HepG2 (cell line): ENCODE measurements around the gene CITED4. TPM values are rescaled to one million over a fixed set of nuclear protein-coding genes. Genes with fewer than 3 reads are reported as not detected.
A peak's percentile ranks its signal among the peaks of the same experiment; 100 is the strongest.

Experiments
- ATF2 ChIP-seq: sonication (generic); formaldehyde crosslinking; IDR thresholded peaks from 2 replicates; pipeline ENCODE4 v1.4.0; 2020; ENCODE audit warnings: missing genetic modification reagents
- DMAP1 ChIP-seq: IDR thresholded peaks from 2 replicates; pipeline ENCODE4 v1.6.1; 2016
- DNMT3B ChIP-seq: conservative IDR thresholded peaks from 2 replicates; pipeline ENCODE4 v1.6.1; 2016; ENCODE audit warnings: missing biosample characterization, control low read depth
- DRAP1 ChIP-seq: IDR thresholded peaks from 2 replicates; pipeline ENCODE4 v1.6.1; 2016; ENCODE audit warnings: missing genetic modification reagents, missing compliant biosample characterization
- GPBP1L1 ChIP-seq: sonication (generic); formaldehyde crosslinking; IDR thresholded peaks from 2 replicates; pipeline ENCODE4 v1.5.0; 2020; ENCODE audit warnings: mild to moderate bottlenecking, missing genetic modification reagents
- GZF1 ChIP-seq: sonication (generic); formaldehyde crosslinking; IDR thresholded peaks from 2 replicates; pipeline ENCODE4 v1.5.1; 2020; ENCODE audit warnings: mild to moderate bottlenecking, missing genetic modification reagents
- HHEX ChIP-seq: IDR thresholded peaks from 2 replicates; pipeline ENCODE4 v1.6.1; 2016; ENCODE audit warnings: control low read depth
- IRF2 ChIP-seq: IDR thresholded peaks from 2 replicates; pipeline ENCODE4 v1.6.1; 2018; ENCODE audit warnings: missing genetic modification reagents, missing compliant biosample characterization
- NFIB ChIP-seq: sonication (generic); formaldehyde crosslinking; IDR thresholded peaks from 2 replicates; pipeline ENCODE4 v1.9.0; 2021; ENCODE audit warnings: missing genetic modification reagents, mild to moderate bottlenecking, borderline replicate concordance
- NR2F6 ChIP-seq, 2 experiments: IDR thresholded peaks; 2 replicates each; pipeline ENCODE4 v1.6.1; 2016; ENCODE audit warnings: antibody characterized with exemption in 1 of 2, mild to moderate bottlenecking in 1 of 2
- PAWR ChIP-seq: sonication (generic); formaldehyde crosslinking; IDR thresholded peaks from 2 replicates; pipeline ENCODE4 v1.4.0; 2020; ENCODE audit warnings: missing genetic modification reagents, mild to moderate bottlenecking, borderline replicate concordance
- SOX13 ChIP-seq, 3 experiments: fragments of 450-650 bp in 1 of 3; sonication (generic) in 1 of 3; formaldehyde crosslinking in 1 of 3; IDR thresholded peaks in 2 of 3; conservative IDR thresholded peaks in 1 of 3; 2 replicates each; pipeline versions ENCODE4 v1.5.0 to v1.6.1; 2016 to 2020; ENCODE audit warnings: antibody characterized with exemption in 1 of 3, mild to moderate bottlenecking in 1 of 3, missing compliant biosample characterization in 1 of 3, missing genetic modification reagents in 1 of 3, moderate library complexity in 1 of 3
- SRSF9 ChIP-seq: fragments of 200-400 bp; formaldehyde crosslinking; IDR thresholded peaks from 2 replicates; pipeline ENCODE4 v1.6.1; 2018; ENCODE audit warnings: borderline replicate concordance, mild to moderate bottlenecking, low read depth, low read length; ENCODE audit not compliant: insufficient read depth, poor library complexity, severe bottlenecking
- TCF7 ChIP-seq: sonication (generic); IDR thresholded peaks from 2 replicates; pipeline ENCODE4 v1.6.1; 2016; ENCODE audit warnings: antibody characterized with exemption, low read depth
- ZMAT3 ChIP-seq: sonication (generic); formaldehyde crosslinking; conservative IDR thresholded peaks from 2 replicates; pipeline ENCODE4 v1.7.0; 2021; ENCODE audit warnings: missing genetic modification reagents
- ZNF513 ChIP-seq: sonication (generic); formaldehyde crosslinking; conservative IDR thresholded peaks from 2 replicates; pipeline ENCODE4 v1.5.0; 2020; ENCODE audit warnings: missing genetic modification reagents
- ZNF646 ChIP-seq: sonication (generic); formaldehyde crosslinking; IDR thresholded peaks from 2 replicates; pipeline ENCODE4 v1.9.0; 2021; ENCODE audit warnings: mild to moderate bottlenecking, missing genetic modification reagents
- polyA plus RNA-seq, 8 experiments: library from polyadenylated mRNA; depleted of rRNA in 3 of 8; stranded (reverse) in 7 of 8; unstranded in 1 of 8; fragments of >200 nt; fragmentation: Illumina TruSeq in 4 of 8; extraction: Trizol in 4 of 8; gene quantifications; 2 replicates each; pipeline versions ENCODE4 v1.2.1 to v1.2.3, GENCODE V29; 2011 to 2016; ENCODE audit warnings: low read depth in 4 of 8, missing spikeins in 1 of 8, mixed read lengths in 1 of 8; ENCODE audit not compliant: insufficient read depth in 1 of 8
- total RNA-seq, 5 experiments: library from RNA; depleted of rRNA; stranded (reverse); fragments of >200 nt; fragmentation: Illumina TruSeq; extraction: Trizol; gene quantifications; 2 replicates each; pipeline ENCODE4 v1.2.3, GENCODE V29; 2016; ENCODE audit warnings: low read depth in 1 of 5

Gene CITED4
- total and polyA plus RNA-seq, 2 of the 13 experiments (the other 11 are each of a cell fraction or from before 2014, with no cell fraction given), result 1.5 to 9.9 TPM

GRCh38 chr1:40862008-40862863 is at the start of gene CITED4 (continued):
- TF ChIP-seq ATF2 (CRISPR knock-in tag), result no peak
- no peak for TF ChIP-seq SRSF9
- TF ChIP-seq ZMAT3 (CRISPR knock-in tag), result no peak
- TF ChIP-seq GPBP1L1, result no peak
- no peak for TF ChIP-seq NR2F6 (IDR thresholded peaks at IDR 0.05)
- TF ChIP-seq NR2F6 (CRISPR knock-in tag; IDR thresholded peaks at IDR 0.05), result 0 out of 2 replicates have a peak, but pooled peaks have one; percentile 6
- TF ChIP-seq TCF7, result no peak
- TF ChIP-seq HHEX, result no peak
- no peak for TF ChIP-seq DMAP1 (CRISPR knock-in tag)
- TF ChIP-seq ZNF646, result no peak; the same call in 1 of the 2 replicates
- TF ChIP-seq GZF1, result peak; percentile 71; the same call in 1 of the 2 replicates
- TF ChIP-seq NFIB (CRISPR knock-in tag), result no peak
- no peak for TF ChIP-seq SOX13 (IDR thresholded peaks at IDR 0.05)
- TF ChIP-seq SOX13 (CRISPR knock-in tag; conservative IDR thresholded peaks at IDR 0.05 in 1 of 2, IDR thresholded peaks at IDR 0.05 in 1 of 2), result peak in 1 of 2 experiments; percentile 28; a peak in 1 of 4 replicates
- no peak for TF ChIP-seq ZNF513 (CRISPR knock-in tag)
- no peak for TF ChIP-seq DNMT3B (CRISPR knock-in tag)
- TF ChIP-seq PAWR (CRISPR knock-in tag), result no peak
- 0 out of 2 replicates have a peak, but pooled peaks have one; percentile 12 for TF ChIP-seq IRF2 (CRISPR knock-in tag)
- TF ChIP-seq DRAP1 (CRISPR knock-in tag), result peak; percentile 100
